GM18909 (cell line): Measurements from ENCODE around the gene MLN.

ENCODE experiments used
- ATAC-seq: cut with Tn5 transposase; IDR thresholded peaks from one replicate; pipeline ENCODE4 v1.9.1; 2021; ENCODE audit warnings: mild to moderate bottlenecking; ENCODE audit not compliant: unreplicated experiment, poor library complexity

MLN gene

GRCh38 chr6:33803571-33804053 is at the start of gene MLN:
MLN (minus strand) TSS chr6:33804003; CDS start chr6:33801163, 2,840 bp downstream.
- ATAC-seq: no peak

- ATAC-seq: no peak
These were observed 49.2 kb upstream of the MLN start for GRCh38 chr6:33853026-33853425.

- ATAC-seq: no peak
These were observed 48.2 kb upstream of the MLN start for GRCh38 chr6:33851959-33852358.

GRCh38 chr6:33850869-33851541 is 47.2 kb upstream of the MLN start:
- no peak for ATAC-seq

GRCh38 chr6:33850296-33850695 is 46.5 kb upstream of the MLN start:
- no peak for ATAC-seq

GRCh38 chr6:33849500-33850075 is 45.8 kb upstream of the MLN start:
- ATAC-seq: no peak

GRCh38 chr6:33848484-33848883 is 44.7 kb upstream of the MLN start:
- ATAC-seq: no peak

GRCh38 chr6:33847867-33848266 is 44.1 kb upstream of the MLN start:
- no peak for ATAC-seq

- no peak for ATAC-seq
These were observed 43.3 kb upstream of the MLN start for GRCh38 chr6:33847078-33847477.

- no peak for ATAC-seq
These were observed 42.4 kb upstream of the MLN start for GRCh38 chr6:33846226-33846625.

- no peak for ATAC-seq
These were observed 41.4 kb upstream of the MLN start for GRCh38 chr6:33845031-33845745.

- ATAC-seq: no peak
These were observed 39.6 kb upstream of the MLN start for GRCh38 chr6:33843131-33844121.

- ATAC-seq: no peak
These were observed 38.1 kb upstream of the MLN start for GRCh38 chr6:33841868-33842267.

GRCh38 chr6:33841070-33841469 is 37.3 kb upstream of the MLN start:
- no peak for ATAC-seq

- ATAC-seq: peak; percentile 65
These were observed 36.5 kb upstream of the MLN start for GRCh38 chr6:33840048-33840926.

- ATAC-seq: no peak
These were observed 35.7 kb upstream of the MLN start for GRCh38 chr6:33839399-33840047.

- ATAC-seq: no peak
These were observed 35.2 kb upstream of the MLN start for GRCh38 chr6:33838983-33839382.

- ATAC-seq: no peak
These were observed 34.3 kb upstream of the MLN start for GRCh38 chr6:33837971-33838665.
